Occipital lobe (tissue), 2 donors: Measurements from ENCODE around the gene SUSD3. TPM values are rescaled to one million over a fixed set of nuclear protein-coding genes. Genes with fewer than 3 reads are reported as not detected.
"Not testable (repeated sequence)": the region's sequence is repeated elsewhere in the genome, so short reads cannot be mapped to it uniquely, and the experiment has no call there.

Source experiments
- DNase-seq: peaks from one replicate; lab custom pipeline; 2025; lab: John Stamatoyannopoulos, UW
- total RNA-seq: library from RNA; depleted of rRNA; stranded (reverse); fragments of >200 nt; gene quantifications from one replicate; pipeline ENCODE4 v1.2.3, GENCODE V29; 2014

The SUSD3 gene
- total RNA-seq, 1 donor from 2014 or later: 1.6 TPM

DNA sequence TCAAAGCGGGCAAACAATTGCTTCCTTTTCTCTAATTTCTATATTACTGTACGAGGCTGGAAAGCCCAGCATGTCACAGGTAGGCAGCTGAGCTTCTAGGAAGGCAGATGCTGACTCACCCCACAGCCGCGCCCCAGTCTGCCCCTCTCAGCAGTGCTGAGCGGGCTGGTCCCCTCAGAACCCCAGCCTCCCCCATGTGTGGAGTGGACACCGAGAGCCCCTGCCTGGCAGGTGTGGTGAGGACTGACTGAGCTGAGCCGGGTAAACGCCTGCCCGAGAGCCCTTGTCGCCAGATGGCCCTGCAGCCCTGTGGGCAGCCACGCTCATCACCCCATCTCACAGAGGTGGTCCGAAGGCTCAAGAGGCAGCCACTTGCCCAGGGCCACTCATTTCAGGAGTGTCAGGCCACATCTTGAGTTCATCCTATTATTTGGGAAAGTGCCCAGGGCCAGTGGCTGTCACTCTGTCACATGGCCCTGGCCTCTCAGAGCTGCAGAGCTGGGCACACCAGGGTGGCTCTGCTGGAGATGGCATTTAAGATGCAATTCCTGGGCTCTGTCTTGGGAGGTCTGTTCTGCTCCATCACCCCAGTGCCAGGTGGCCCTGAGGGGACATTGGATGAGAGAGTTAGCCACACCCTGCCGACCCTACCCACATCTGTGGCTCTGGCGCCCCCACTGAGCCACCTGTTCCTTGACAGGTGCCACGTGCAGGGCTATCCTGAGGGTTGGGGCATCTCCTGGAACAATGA lies 50.0 kb downstream of the SUSD3 start:
- DNase-seq: no peak

DNA sequence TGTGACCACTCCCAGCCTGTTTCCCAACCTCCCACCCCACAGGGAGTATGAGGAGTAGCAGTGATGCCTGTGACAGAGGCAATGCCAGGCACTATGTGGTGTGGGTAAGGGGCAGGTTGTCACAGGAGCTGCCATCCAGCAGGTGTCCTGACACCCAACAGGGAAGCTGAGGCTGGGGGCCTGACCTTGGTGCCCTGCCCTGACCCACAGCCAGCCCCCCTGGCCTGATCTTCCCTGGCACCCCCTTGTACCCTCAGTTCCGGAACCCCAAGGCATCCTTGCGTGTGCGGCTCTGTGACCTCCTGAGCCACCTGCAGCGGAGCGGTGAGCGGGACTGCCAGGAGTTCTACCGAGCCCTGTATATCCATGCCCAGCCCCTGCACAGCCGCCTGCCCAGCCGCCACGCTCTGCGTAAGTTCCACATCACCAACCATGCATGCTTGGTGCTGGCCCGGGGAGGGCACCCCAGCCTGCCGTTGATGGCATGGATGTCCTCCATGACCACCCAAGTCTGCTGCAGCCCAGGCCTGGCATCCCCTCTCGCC lies 51.9 kb downstream of the SUSD3 start:
- DNase-seq: no peak

DNA sequence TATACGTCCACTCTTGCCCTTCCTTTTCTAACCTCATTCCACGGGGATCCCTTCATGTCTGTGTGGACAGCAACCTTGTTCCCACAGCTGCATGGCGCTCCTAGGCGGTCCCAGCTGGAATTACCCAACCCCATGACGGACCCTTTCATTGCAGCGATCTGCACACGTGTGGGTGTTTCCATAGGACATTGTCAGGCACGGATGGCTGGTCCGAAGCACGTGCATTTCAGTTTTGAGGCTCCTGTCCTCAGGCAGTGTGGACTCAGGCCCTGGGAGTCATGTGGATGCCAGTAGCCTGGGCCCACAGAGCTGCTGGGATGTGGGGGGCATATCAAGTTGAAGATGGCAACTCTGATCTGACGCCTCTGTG lies 52.5 kb downstream of the SUSD3 start:
- DNase-seq: no peak

DNA sequence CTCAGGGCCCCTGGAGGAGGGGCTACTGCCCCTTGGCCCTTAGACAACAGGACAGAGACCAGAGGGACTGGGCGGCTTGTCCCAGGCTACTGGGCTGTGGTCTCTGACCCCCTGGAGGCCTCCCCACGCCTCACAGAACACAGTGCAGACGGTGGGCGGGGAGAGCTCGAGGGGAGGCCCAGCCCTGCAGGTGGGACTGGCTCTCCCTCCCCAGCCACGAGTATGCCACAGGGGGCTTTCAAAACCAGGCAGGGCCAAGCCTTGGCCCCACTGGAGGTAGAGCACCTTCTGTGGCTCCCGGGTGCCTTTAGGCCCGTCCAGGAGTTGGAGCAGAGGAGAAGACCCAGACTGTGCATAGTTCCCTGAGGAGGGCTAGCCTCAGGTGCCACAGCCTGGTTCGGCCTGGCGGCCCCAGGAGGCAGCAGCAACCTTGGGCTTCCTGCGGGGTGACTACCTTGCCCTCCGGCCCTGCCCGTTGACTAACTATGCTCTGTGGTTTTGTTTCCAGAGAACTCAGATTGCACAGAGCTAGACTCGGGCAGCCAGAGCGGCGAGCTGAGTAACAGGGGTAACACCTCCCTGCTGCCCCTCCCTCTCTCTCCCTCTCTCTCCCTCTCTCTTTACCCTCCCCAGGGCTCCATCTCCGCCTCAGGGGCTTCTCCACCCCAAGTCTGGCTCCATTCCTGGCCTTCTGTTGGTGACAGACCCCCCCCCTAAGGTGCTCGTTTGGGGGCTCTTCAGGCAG lies 53.0 kb downstream of the SUSD3 start:
- DNase-seq: no peak

DNA sequence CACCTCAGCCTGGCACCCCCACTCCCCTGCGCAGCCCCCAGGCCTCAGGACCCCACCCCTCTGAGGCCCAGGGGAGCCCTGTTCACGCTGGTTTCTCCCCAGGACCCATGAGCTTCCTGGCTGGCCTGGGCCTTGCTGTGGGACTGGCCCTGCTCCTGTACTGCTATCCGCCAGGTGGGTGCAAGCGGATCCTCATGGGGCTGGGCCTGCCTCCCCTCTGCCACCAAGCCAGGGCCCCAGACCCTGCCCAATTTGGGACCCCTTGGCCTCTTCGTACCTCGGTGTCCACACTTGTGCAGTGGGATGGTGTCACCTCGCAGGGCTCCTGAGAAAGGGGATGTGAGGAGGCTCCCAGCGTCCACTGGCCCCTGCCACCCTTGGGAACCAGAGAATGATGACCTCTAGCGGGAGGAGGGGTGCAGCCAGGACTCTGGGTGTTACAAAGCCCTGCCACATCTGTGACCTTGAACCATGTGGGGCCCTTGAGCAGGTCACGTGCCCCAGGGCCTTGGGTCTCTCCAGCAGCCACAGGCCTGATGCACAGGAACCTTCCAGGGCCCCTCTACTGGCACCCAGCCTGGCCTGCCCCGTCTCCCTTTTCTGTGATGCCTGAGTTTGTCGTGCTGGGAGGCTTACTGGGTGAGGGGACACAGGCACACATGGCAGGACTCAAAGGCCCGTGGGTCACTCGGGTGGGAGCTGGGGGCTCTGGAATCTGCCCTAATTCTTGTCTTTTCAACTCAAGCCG lies 53.8 kb downstream of the SUSD3 start:
- no peak for DNase-seq

DNA sequence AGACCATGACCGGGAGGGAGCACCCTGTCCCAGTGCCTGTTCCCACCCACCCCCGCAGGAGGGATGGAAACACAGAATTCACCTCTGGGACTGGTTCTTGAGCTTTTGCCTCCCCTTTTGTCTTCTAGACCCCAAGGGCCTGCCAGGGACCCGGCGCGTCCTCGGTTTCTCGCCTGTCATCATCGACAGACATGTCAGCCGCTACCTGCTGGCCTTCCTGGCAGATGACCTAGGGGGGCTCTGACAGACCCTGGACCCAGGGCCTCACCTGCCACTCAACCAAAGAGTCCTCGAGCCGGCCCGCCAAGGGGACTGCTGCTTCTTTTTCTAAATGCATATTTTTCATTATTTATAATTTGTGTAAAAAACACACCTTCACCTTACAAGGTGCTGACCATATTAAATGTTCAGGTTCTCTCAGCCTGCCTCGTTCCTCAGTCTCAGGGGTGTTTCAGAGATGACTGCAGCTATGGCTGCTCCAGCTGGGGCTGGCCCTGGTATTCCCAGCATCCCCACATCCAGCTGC lies 54.4 kb downstream of the SUSD3 start:
- no peak for DNase-seq

DNA sequence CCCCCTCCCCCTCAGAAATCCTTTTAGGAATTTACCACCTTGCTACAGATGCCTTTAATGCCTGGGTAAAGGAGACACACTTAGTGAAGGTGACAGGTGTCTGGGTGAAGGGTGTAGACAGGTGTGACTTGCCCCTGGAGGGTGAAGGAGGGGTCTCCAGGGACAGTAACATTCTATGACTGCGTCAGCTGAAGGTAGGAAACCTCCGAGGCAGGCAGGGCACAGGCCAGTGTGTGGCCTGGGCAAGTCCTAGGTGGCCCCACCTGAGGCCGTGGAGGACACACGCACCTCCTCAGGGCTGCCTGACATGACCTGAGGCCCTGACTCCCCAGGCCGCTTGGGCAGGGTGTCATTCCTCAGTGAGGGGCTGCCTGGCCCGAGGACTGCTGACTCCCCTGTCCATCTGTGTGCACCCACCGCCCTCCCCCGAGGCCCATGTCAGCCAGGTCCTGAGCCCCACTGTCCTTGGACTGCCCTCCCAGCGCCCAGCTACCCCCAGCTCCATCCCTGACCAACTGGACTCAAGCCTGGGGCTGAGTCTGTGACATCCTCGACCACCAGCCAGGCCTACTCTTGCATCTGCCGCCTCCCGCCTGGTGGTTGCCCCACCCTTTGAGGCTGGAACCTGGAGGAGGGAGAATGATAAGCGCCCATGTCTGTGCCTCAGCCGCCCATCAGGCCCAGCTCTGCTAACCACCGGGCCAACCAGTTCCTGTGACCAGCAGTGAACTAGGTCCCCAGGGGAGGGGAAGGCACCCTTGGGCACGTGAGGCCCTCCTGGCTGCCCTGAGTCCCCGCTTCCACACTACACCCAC lies 55.9 kb downstream of the SUSD3 start:
- no peak for DNase-seq

DNA sequence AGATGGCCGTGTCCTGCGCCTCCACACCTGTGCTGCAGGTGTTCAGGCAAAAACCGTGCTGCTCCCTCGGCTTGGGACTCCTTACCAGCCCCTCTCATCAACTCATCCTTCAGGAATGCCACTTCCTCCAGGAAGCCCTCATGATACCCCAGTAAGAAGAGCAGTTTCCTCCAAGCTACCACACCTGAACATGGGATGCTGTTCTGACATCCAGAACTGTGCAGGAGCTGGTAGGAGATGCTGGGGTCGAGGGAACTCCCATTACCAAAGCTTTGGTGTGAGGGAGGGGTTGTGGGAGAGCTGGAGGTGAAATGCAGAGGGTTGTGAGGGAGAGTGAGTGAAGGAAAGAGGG lies 56.5 kb downstream of the SUSD3 start:
- no peak for DNase-seq

DNA sequence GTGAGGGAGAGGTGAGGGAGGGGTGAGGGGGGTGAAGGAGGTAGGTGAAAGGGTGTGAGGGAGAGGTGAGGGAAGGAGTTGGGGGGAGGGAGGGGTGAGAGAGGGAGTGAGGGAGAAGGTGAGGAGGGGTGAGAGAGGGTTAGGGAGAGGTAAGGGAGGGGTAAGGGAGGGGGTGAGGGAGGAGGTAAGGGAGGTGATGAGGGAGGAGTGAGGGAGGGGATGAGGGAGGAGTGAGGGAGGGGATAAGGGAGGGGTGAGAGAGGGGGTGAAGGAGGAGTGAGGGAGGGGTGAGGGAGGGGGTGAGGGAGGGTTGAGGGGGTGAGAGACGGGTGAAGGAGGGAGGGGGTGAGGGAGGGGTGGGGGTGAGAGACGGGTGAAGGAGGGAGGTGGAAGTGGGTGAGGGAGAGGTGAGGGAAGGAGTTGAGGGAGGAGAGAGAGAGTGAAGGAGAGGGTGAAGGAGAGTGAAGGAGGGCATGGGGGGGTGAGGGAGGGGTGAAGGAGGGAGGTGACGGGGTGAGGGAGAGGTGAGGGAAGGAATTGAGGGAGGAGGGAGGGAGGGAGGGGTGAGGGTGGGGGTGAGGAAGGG lies 57.1 kb downstream of the SUSD3 start:
- DNase-seq: no peak

DNA sequence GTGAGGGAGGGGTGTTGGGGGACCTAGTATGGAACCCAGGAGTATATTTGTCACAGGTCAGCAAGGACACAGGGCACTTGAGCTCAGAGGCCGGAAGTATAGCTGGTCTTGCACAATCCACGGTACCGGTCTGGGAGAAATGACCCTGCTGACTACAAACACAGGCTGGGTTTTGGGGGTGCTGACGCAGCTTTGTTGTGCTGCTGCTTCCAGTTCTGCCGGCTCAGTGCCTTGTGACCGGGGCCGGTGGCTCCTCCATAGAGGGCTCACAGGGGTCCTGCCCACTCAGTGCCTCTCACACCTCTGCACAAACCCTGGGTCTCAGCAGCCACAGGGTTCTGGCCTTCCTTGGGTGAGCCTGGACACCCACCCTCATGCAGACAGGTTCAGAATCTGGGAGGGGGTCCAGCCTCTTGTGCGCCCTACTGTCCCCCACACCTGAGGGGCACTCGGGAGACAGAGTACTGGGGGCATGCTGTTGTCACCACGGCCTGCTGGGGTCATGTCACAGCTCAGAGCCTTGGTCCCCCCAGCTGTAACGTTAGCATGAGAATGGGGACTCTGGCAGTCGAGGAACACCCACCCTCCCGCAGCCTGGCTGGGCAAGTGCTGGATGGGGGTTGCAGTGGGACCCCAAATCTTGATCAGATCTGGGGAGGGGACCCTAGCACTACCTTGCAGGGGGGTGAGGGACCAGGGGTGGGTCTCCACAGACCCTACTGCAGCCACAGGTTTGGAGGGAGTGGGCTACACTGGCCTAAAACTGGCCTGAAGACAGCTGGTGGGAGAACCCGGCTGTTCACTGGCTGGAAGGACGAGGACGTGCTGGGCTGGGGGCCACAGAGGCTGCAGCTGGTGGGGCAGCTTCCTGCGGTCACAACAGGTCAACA lies 57.8 kb downstream of the SUSD3 start:
- DNase-seq: no peak

DNA sequence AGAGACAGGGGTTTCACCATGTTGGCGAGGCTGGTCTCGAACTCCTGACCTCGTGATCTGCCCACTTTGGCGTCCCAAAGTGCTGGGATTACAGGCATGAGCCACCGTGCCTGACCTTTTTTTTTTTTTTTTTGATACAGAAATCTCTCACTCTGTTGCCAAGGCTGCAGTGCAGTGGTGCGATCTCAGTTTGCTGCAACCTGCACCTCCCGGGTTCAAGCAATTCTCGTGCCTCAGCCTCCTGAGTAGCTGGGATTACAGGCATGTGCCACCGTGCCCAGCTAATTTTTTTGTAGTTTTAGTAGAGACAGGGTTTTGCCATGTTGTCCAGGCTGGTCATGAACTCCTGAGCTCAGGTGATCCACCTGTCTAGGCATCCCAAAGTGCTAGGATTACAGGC lies 59.0 kb downstream of the SUSD3 start:
- DNase-seq: not testable (repeated sequence)

DNA sequence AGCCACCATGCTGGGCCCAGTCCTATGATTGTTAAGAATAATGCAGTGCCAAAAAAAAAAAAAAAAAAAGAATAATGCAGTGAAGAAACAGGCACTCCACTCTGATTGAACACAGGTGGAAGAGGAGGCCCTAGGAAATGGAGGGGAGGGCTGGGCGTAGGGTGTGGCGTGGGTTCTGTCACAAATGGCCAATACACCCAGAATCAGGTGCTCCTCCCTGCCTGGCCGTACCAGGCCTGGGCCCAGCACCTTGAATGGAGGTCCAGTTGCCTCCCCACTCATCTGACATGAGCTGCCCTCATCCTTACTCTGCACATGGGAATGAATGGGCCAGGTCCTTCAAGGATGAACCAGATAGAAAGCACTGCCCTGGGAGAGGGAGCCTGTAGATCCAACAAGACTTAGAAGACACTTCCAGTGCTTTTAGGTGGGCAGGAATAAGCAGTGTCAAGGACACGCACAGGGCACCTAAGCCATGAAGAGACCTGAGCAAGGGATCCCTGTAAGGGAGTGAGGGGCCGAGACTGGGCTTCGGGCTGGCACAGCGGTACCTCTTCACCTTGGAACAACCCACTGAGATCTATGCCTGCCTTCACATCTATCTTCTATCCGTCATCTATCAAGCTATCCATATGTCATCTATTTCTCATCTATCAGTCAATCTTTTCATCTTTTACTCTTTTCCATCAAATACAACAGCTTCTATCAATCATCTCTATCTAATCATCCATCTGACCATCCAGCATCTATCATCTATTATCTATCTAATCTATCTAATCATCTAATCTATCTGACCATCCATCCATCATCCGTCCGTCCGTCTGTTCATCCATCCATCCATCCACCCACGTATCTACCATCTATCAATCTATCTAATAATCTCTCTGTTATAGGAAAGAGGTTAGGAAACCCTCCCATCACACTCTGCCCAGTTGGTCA lies 59.7 kb downstream of the SUSD3 start:
- no peak for DNase-seq

DNA sequence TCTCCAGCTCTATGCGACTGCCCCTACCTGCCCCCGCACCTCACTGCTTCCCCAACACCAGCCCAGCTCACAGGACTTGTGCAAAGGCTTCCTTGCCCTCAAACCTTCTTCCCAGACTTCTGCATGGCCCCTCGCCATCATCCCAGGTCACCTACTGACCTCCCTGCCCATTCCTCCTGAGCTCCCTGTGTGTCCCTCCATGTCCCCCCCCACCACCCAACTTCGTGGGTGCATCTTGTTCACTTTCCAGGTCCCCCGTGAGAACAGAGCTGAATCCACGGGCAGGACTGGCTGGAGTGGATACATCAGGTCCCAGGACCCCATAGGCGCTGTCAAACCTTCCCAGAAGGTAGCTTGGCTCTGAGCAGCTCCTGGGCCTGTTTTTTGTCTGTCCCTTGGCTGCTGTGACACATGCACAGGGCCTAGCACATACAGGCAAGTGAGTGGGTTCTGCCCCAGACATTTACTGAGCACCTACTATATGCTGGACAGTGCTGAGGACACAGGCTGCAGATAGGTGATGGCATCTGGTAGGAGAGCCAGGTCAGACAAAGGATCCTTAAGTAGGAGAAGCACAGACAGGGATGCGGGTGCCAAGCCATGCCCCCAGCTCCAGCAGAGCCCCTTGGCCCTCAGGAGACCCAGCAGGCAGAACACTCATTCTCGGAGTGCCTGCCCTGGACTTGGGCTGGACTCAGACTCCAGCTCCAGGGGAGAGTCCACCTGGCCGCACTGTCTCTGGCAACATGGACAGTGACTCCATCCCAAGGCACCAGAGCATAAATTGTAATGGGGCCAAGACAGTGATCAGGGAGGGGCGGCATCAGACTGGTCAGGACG lies 60.6 kb downstream of the SUSD3 start:
- DNase-seq: no peak

DNA sequence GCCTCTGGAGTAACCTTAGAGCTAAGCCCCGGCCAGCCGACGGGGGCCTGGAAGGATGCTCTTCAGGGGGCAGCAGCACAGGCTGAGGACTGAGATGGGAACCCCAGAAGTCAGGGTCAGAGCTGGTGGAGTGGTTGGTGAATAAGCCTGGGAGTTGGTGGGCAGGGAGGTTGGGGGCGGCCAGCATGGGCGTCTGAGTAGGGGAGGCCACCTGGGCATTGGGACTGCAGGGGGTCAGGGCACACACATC lies 61.1 kb downstream of the SUSD3 start:
- no peak for DNase-seq

DNA sequence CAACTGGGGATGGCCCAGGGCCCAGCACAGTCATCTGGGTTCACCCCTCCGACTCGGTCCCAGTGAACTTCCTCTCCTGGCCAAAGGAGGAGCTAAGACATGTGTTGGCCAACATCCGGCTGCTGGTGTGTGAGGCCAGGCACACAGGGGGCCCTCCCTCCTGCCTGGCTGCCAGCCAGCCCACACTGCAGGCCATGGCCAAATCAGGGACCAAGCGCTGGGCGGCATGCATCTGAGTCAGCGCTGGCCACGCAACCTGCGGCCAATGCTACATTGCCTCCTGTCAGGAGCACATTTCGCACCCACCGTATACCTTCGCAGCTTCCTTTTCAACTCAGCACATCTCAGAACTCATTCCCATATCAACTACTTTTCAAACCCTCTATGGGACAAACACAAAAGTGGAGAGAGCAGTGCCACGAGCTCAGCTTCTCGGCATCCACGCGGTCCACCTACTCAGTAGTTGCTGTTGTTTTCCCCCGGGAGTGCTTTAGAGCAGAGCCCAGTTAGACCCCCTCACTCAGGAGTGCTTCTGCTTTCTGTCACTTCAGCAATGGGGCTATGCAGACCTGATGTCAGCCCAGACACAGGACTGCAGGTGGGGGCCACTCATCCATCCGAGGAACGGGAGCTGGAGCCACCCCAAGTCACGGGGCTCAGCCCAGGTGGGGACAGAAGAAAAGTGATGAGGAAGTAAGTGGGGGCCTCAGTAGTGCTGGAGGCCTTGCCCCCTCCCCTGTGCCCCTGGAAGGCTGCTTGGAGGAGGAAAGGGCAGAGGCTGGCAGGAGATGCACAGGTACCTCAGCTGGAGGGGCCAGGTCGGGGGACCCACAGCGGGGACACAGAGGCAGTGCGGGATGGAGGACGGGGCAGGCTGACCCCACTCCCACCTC lies 61.7 kb downstream of the SUSD3 start:
- peak; percentile 48 for DNase-seq

DNA sequence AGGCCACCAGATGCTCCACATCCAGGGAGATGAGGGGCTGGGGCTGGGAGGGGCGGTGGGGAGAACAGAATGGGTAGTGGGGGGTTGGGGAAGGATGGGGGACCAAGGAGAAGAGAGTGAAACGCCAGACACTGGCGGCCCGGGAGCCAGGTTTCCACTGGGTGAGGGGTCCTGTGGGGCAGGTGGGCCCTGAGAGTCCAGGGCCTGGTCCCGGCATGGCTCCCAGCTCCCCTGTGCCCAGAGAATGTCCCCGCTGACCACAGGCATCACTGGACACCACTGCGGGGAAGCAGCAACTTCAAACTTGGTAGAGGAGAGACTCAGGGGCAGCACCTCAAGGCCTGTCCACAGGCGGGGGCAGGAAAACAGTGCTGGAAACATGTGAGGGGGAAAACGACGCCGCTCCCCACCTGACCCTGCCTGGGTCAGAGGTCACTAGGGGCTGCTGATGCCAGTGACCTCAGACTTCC lies 62.4 kb downstream of the SUSD3 start:
- no peak for DNase-seq
